ENCODE measurements around the gene CNOT4.
"Not testable (repeated sequence)": the region's sequence is repeated elsewhere in the genome, so short reads cannot be mapped to it uniquely, and the experiment has no call there.

Gene CNOT4

DNA sequence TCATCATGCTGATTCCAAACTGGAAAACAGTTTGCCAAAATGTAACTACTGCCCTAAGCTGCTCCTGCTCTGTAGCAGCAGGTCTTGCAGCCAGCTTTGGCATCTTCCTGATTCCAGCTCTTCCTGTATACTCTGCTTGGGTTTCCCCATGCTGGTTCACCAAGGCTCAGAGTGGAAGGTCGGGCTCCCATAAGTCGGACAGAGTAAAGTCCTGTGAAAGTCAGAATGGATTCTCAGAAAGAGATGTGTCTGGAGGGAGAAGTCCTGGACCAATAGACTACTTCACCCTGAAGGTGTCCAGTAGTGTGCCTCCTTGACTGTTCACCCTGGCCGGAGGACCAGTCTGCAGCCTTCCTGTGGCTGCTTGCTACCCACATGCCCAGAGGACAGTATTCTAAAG is 182.4 kb downstream of the CNOT4 start:
- DNase-seq (ENCODE audit: low read depth in 2 of 2): no peak

- DNase-seq (ENCODE audit: low read depth in 2 of 2): no peak
Observed at GRCh38 chr7:135326636-135327280, 183.1 kb downstream of the CNOT4 start.

- no peak for DNase-seq (ENCODE audit: low read depth in 2 of 2)
Observed at GRCh38 chr7:135322571-135323340, 187.1 kb downstream of the CNOT4 start.

GRCh38 chr7:135321556-135321955 is 188.3 kb downstream of the CNOT4 start:
- DNase-seq (ENCODE audit: low read depth in 2 of 2): no peak

- not testable (repeated sequence) for DNase-seq (ENCODE audit: low read depth in 2 of 2)
Observed at GRCh38 chr7:135320953-135321352, 188.9 kb downstream of the CNOT4 start.

- no peak for DNase-seq (ENCODE audit: low read depth in 2 of 2)
Observed at GRCh38 chr7:135320268-135320667, 189.6 kb downstream of the CNOT4 start.

DNA sequence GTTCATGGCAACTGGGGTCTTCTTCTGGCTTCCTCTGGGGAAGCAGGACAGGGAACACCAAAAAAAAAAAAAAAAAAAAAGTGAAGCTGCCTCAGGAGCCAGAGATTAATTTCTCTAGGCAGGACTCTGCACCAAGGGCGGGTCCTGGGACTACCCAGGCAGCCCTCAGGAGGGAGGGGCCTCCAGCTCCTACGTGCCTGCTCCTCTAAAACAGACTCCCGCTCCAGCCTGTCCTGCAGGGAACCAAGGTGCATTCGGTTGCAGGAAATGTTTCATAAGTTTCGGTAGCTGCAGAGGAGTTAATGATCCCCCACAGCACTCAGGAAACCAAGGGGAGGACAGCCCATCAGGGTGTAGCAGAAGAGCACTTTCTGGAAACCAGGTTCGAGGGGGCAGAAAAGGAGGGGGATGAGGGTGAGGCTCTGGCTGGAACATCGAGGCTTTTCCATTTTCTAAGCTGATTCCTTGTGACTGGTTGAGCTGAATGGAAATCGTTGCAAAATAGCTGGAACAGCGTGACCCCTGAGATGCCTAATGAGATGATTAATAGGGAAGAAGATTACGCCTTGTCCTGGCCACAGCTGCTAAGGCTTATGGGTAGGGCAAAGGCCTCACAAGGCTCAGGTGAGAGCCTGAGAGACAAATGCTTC is 192.1 kb downstream of the CNOT4 start:
- no peak for DNase-seq (ENCODE audit: low read depth in 2 of 2)

GRCh38 chr7:135316648-135317313 is 193.1 kb downstream of the CNOT4 start:
- no peak for DNase-seq (ENCODE audit: low read depth in 2 of 2)

- no peak for DNase-seq (ENCODE audit: low read depth in 2 of 2)
Observed at GRCh38 chr7:135313971-135314370, 195.9 kb downstream of the CNOT4 start.

Measured in stimulated activated CD4-positive, alpha-beta T cell treated with anti-CD3 and anti-CD28 coated beads, Interleukin-4, amount 100 ng/mL, for 48 hours (primary cell).